ENCODE measurements around the gene RPL13A.

- TF ChIP-seq CTCF (IDR thresholded peaks at IDR 0.05): no peak
- TF ChIP-seq POLR2A (IDR thresholded peaks at IDR 0.05): no peak
Measured at GRCh38 chr19:49513746-49514118, 26.3 kb downstream of the RPL13A start.

All from tibial nerve (tissue), 3 donors.